Measurements from ENCODE around the gene FBXL14.

Gene FBXL14

GRCh38 chr12:1517734-1518525, 76.5 kb downstream of the FBXL14 start:
- DNase-seq (ENCODE audit: low read depth), result no peak
- no peak overlapping the region for H3K4me3 ChIP-seq (ENCODE audit: low read depth, low read length)
- TF ChIP-seq MYC (IDR thresholded peaks at IDR 0.05; ENCODE audit: low read depth, low read length) (no peak), POLR2A (IDR thresholded peaks at IDR 0.05; ENCODE audit: extremely low read depth, insufficient read length) (no peak), CTCF (IDR thresholded peaks at IDR 0.05; ENCODE audit: low read depth, low read length) (no peak), MAX (IDR thresholded peaks at IDR 0.05; ENCODE audit: low read depth, low read length) (no peak)

- no peak overlapping the region for H3K4me3 ChIP-seq (ENCODE audit: low read depth, low read length)
- DNase-seq (ENCODE audit: low read depth), result peak; percentile 39
- TF ChIP-seq POLR2A (IDR thresholded peaks at IDR 0.05; ENCODE audit: extremely low read depth, insufficient read length), result no peak
- no peak for TF ChIP-seq MYC (IDR thresholded peaks at IDR 0.05; ENCODE audit: low read depth, low read length)
- TF ChIP-seq MAX (IDR thresholded peaks at IDR 0.05; ENCODE audit: low read depth, low read length), result no peak
- peak; percentile 87 for TF ChIP-seq CTCF (IDR thresholded peaks at IDR 0.05; ENCODE audit: low read depth, low read length)
Measured at GRCh38 chr12:1517007-1517406, 77.4 kb downstream of the FBXL14 start.
